Heart right ventricle (tissue), 16 donors: ENCODE measurements around the gene HKDC1. TPM values are rescaled to one million over a fixed set of nuclear protein-coding genes. Genes with fewer than 3 reads are reported as not detected.

Experiments
- ATAC-seq, 8 donors: fragments of 200-7000 bp; cut with Tn5 transposase; one replicate each; pipeline ENCODE4 v1.9.1; 2020; ENCODE audit warnings: mild to moderate bottlenecking in 8 of 8, moderate library complexity in 8 of 8, moderate number of reproducible peaks in 1 of 8
- DNase-seq, 2 donors: peaks; one replicate each; pipeline ENCODE4 v3.0.0-alpha.2; 2020
- H3K27ac ChIP-seq, 10 donors: fragments of 200-600 bp; sonication (generic) in 2 of 10; one replicate each; pipeline versions ENCODE4 v1.5.0 to v1.8.0; 2020 to 2022; ENCODE audit warnings: mild to moderate bottlenecking in 3 of 10
- H3K27me3 ChIP-seq, 7 donors: fragments of 200-600 bp; one replicate each; pipeline ENCODE4 v1.8.0; 2021 to 2022; ENCODE audit warnings: mild to moderate bottlenecking in 2 of 7
- H3K36me3 ChIP-seq, 9 donors: fragments of 200-600 bp; sonication (generic) in 1 of 9; one replicate each; pipeline versions ENCODE4 v1.5.0 to v1.8.0; 2020 to 2022; ENCODE audit warnings: mild to moderate bottlenecking in 2 of 9
- H3K4me1 ChIP-seq, 9 donors: fragments of 200-600 bp; sonication (generic) in 1 of 9; one replicate each; pipeline versions ENCODE4 v1.5.0 to v1.8.0; 2020 to 2022; ENCODE audit warnings: mild to moderate bottlenecking in 4 of 9
- H3K4me3 ChIP-seq, 10 donors: fragments of 200-600 bp; sonication (generic) in 2 of 10; one replicate each; pipeline versions ENCODE4 v1.5.0 to v1.8.0; 2020 to 2022; ENCODE audit warnings: mild to moderate bottlenecking in 7 of 10, moderate library complexity in 2 of 10
- H3K9me3 ChIP-seq, 11 donors: fragments of 200-600 bp in 10 of 11; sonication (generic) in 2 of 11; one replicate each; pipeline versions ENCODE4 v1.5.0 to v1.8.0; 2013 to 2022; ENCODE audit warnings: mild to moderate bottlenecking in 2 of 11, control low read depth in 1 of 11, moderate library complexity in 1 of 11
- CTCF ChIP-seq, 9 donors: fragments of 200-600 bp; sonication (generic) in 2 of 9; IDR thresholded peaks; one replicate each; pipeline versions ENCODE4 v1.5.0 to v1.8.0; 2021 to 2022; ENCODE audit warnings: antibody characterized with exemption in 9 of 9, mild to moderate bottlenecking in 5 of 9, moderate library complexity in 1 of 9
- WGBS, 2 donors: extraction: QIAGEN DNeasy Blood & Tissue Kit; methylation state at CpG; one replicate each; pipeline ENCODE4 v1.1.7; 2013; ENCODE audit warnings: inconsistent platforms in 1 of 2; 5-methylcytosine and 5-hydroxymethylcytosine counted together
- intact Hi-C, 10 donors: fragments of 100-400 bp; cut with DNase I; formaldehyde crosslinking; loops; one replicate each; pipeline versions ENCODE4 v1.11.1 to v1.14.2; 2022
- polyA plus RNA-seq, 2 donors: library from polyadenylated mRNA; stranded (reverse); fragments of 200-250 nt; gene quantifications; one replicate each; pipeline ENCODE4 v1.2.3, GENCODE V29; 2013
- total RNA-seq, 10 donors: library from RNA; stranded (reverse); fragmentation: NEBNext Ultra II Directional in 3 of 10; extraction: Animal tissue kit (Norgen Biotek cat#: 25700) in 3 of 10; gene quantifications; one replicate each; pipeline versions ENCODE4 v1.2.1 to v1.2.4, GENCODE V29; 2021 to 2023
- donor health status: Arrhythmogenic right ventricular cardiomyopathy.
- donor health status: ischemic (EF 13 %, LVEDD 7.1; RV severe dilation, severe dysfunction).
- donor health status: healthy with polysubstance abuse.
- donor health status: DM: no; HTN: yes; CAD: no.
- donor health status: DM: no; HTN: no; CAD: no.
- donor health status: ischemic (EF 25% LVEDD 6.9; RV normal size, moderate dysfunction).
- donor health status: ischemic (EF 25% LVEDD 5.7; RV mildly dilated, moderate dysfunction).
- donor health status: healthy.
- donor health status: DM: yes; HTN: yes; CAD: no.
- donor health status: Ischemic cardiomyopathy.
- donor health status: ischemic (EF 35%, LVEDD 5.7; RV mildly dilated, moderate dysfunction).
- donor health status: nonischemic (EF 11% LVEDD 7.7; RV severe dilation, severe dysfunction).
- donor health status: DM: yes; HTN: yes; CAD: no.
- donor health status: PGD.
- donor health status: ischemic (EF 29% LVEDD 5.4; RV normal size, mild dysfunction).
- donor health status: nonischemic (EF 23%, LVEDD 6.1; RV moderate dilation, normal function).

The HKDC1 gene
- total and polyA plus RNA-seq, 12 donors, result 0.03 to 0.07 TPM; not detected in 10

GRCh38 chr10:69311309-69311708, 91.2 kb downstream of the HKDC1 start:
- no peak for DNase-seq
- H3K4me3 ChIP-seq, result no peak overlapping the region
- TF ChIP-seq CTCF (IDR thresholded peaks at IDR 0.05), result no peak
- no peaks in the 10 kb centered on the region for H3K9me3 ChIP-seq
- H3K27ac ChIP-seq, result no peak overlapping the region
- 12 to 22% methylated on average over 4 of the region's 4 CpGs for WGBS, 2 donors
- H3K27me3 ChIP-seq, result no peaks in the 10 kb centered on the region
- peaks cover 0 to 20% (median 9%) of the 10 kb centered on the region in 9 donors for H3K4me1 ChIP-seq
- intact Hi-C loops, result loop anchor here in 3 of 10 donors (10.0 kb wide), 3 partner anchors 63 to 77 kb away; no protein-coding TSS in a partner anchor
- ATAC-seq, result peak in 2 of 8 donors; percentile 7 to 36
- no peaks in the 10 kb centered on the region for H3K36me3 ChIP-seq

GRCh38 chr10:69312528-69312927, 92.4 kb downstream of the HKDC1 start:
- no peak for DNase-seq
- 78 to 82% methylated on average over 4 of the region's 4 CpGs for WGBS, 2 donors
- H3K27me3 ChIP-seq, result no peaks in the 10 kb centered on the region
- no peak for TF ChIP-seq CTCF (IDR thresholded peaks at IDR 0.05)
- no peaks in the 10 kb centered on the region for H3K9me3 ChIP-seq
- no peaks in the 10 kb centered on the region for H3K36me3 ChIP-seq
- H3K4me3 ChIP-seq, result no peak overlapping the region
- no peak overlapping the region for H3K27ac ChIP-seq
- no peak for ATAC-seq
- H3K4me1 ChIP-seq, result peaks cover under 1 to 27% (median 19%) of the 10 kb centered on the region in 9 donors
- intact Hi-C loops, result loop anchor here in 3 of 10 donors (10.0 kb wide), 3 partner anchors 62 to 78 kb away; no protein-coding TSS in a partner anchor

- Histone ChIP-seq H3K36me3 (no peaks in the 10 kb centered on the region), H3K9me3 (no peaks in the 10 kb centered on the region), H3K27me3 (no peaks in the 10 kb centered on the region), H3K27ac (no peak overlapping the region), H3K4me1 (peaks cover 4 to 40% (median 30%) of the 10 kb centered on the region in 9 donors), H3K4me3 (no peak overlapping the region)
- DNase-seq (no peak), ATAC-seq (no peak)
- intact Hi-C loops, result loop anchor here in 8 of 10 donors (2.0 to 10.0 kb wide), 9 partner anchors 47 to 92 kb away; no protein-coding TSS in a partner anchor
- 92 to 97% methylated on average over 3 of the region's 3 CpGs for WGBS, 2 donors
- TF ChIP-seq CTCF (IDR thresholded peaks at IDR 0.05), result no peak
These were observed 95.0 kb downstream of the HKDC1 start for GRCh38 chr10:69315100-69315542.

- ATAC-seq (no peak), DNase-seq (no peak)
- no peak for TF ChIP-seq CTCF (IDR thresholded peaks at IDR 0.05)
- Histone ChIP-seq H3K36me3 (no peaks in the 10 kb centered on the region), H3K4me3 (no peak overlapping the region), H3K27ac (peak overlapping the region in 4 of 10 donors; percentile 11 to 46 (median 24)), H3K4me1 (peaks cover 6 to 44% (median 34%) of the 10 kb centered on the region in 9 donors), H3K9me3 (no peaks in the 10 kb centered on the region), H3K27me3 (no peaks in the 10 kb centered on the region)
- WGBS, 2 donors, result 79 to 83% methylated on average over 6 of the region's 6 CpGs
- intact Hi-C loops, result loop anchor here in 8 of 10 donors (2.0 to 10.0 kb wide), 9 partner anchors 47 to 92 kb away; no protein-coding TSS in a partner anchor
These were observed 95.6 kb downstream of the HKDC1 start for GRCh38 chr10:69315610-69316312.
